Erythroblast (primary cell): ENCODE data around the gene SECTM1.

Source experiments
- GATA1 ChIP-seq: IDR thresholded peaks from 2 replicates; pipeline ENCODE4 v1.6.1; 2011; ENCODE audit warnings: low read depth, mild to moderate bottlenecking, control low read depth, low read length, moderate library complexity
- POLR2A ChIP-seq: IDR thresholded peaks from 2 replicates; pipeline ENCODE4 v1.6.1; 2011; ENCODE audit warnings: mild to moderate bottlenecking, low read length

GRCh38 chr17:82282239-82283207 lies 51.0 kb downstream of the SECTM1 start:
- TF ChIP-seq POLR2A: no peak
- no peak for TF ChIP-seq GATA1
